ENCODE results near the gene PAQR7. TPM values are rescaled to one million over a fixed set of nuclear protein-coding genes. Genes with fewer than 3 reads are reported as not detected.

Gene PAQR7
- total and polyA plus RNA-seq, 4 donors = 4.2 to 12.1 (median 6.6) TPM

DNA sequence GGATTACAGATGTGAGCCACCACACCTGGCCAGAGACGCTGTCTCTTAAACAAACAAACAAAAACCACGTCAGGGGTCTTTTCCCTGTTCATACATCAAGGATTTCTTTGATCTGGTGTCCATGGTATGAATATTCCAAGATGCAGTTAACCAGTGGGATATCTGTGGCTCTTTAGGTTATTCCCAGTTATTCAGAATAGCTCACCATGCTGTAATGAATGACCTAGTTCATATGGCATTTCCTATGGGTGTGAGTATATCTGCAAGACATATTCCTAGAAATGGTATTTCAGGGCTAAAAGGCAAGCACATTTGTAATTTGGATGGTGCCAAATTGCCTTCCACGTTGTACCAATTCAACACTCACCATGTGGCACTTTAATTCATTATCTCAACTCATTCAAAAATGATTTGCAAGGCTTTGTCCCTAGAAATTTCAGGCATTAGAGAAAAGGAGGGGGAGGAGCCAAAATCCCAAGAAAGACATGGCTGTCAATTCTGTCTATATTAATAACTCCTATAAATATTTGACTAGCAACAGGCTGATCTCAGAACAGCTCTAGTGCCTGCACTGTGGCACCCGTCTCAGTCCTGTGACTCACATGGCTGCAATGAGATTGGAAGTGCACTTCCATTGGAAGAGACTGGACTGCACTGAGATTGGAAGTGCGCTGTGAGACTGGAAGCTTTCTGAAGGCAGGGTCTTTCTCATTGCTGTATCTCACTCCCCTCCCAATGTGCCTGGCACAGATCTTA lies 36.7 kb upstream of the PAQR7 start:
- Histone ChIP-seq H3K4me3 (no peak overlapping the region), H3K36me3 (ENCODE audit: control insufficient read depth in 4 of 4, insufficient read depth in 4 of 4, low read length in 4 of 4) (no peaks in the 10 kb centered on the region), H3K4me1 (ENCODE audit: control insufficient read depth in 5 of 5, insufficient read depth in 5 of 5, low read length in 5 of 5) (no peaks in the 10 kb centered on the region), H3K9ac (ENCODE audit: insufficient read depth in 1 of 2, low read length in 2 of 2) (no peak overlapping the region), H3K9me3 (ENCODE audit: control insufficient read depth in 4 of 4, insufficient read depth in 3 of 4, low read length in 3 of 4) (peaks cover 0 to 2% (median 0%) of the 10 kb centered on the region in 4 donors), H3K27ac (ENCODE audit: low read depth in 1 of 2, low read length in 1 of 2) (no peak overlapping the region), H3K27me3 (ENCODE audit: control insufficient read depth in 3 of 3, insufficient read depth in 3 of 3, low read length in 2 of 3) (no peaks in the 10 kb centered on the region)
- TF ChIP-seq, protein P1, sequence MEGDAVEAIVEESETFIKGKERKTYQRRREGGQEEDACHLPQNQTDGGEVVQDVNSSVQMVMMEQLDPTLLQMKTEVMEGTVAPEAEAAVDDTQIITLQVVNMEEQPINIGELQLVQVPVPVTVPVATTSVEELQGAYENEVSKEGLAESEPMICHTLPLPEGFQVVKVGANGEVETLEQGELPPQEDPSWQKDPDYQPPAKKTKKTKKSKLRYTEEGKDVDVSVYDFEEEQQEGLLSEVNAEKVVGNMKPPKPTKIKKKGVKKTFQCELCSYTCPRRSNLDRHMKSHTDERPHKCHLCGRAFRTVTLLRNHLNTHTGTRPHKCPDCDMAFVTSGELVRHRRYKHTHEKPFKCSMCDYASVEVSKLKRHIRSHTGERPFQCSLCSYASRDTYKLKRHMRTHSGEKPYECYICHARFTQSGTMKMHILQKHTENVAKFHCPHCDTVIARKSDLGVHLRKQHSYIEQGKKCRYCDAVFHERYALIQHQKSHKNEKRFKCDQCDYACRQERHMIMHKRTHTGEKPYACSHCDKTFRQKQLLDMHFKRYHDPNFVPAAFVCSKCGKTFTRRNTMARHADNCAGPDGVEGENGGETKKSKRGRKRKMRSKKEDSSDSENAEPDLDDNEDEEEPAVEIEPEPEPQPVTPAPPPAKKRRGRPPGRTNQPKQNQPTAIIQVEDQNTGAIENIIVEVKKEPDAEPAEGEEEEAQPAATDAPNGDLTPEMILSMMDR (IDR thresholded peaks at IDR 0.05; ENCODE audit: control extremely low read depth, extremely low read depth) = no peak
- 81 to 87% methylated on average over 5 of the region's 5 CpGs for WGBS, 2 donors
- DNase-seq (no peak), ATAC-seq (ENCODE audit: insufficient read depth, low FRiP score) (no peak)

DNA sequence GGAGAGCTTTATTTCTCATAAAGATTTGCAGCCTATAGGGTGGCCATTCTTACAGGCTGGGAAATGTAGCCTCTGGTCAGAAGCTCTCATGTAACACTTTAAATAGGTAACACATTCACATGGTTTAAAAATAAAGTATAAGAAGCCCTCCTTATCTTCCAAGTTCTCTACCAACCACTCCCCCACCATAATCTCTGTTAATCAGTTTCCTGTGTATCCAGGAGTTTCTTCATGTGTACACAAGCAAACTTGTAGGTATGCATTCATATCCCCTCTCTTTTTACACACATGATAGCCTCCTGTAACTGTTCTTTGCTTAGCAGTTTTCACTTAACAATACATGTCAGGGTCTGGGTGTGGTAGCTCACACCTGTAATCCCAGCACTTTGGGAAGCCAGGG lies 35.7 kb upstream of the PAQR7 start:
- no peak for ATAC-seq (ENCODE audit: insufficient read depth, low FRiP score)
- TF ChIP-seq, protein P1 (IDR thresholded peaks at IDR 0.05; ENCODE audit: control extremely low read depth, extremely low read depth) = no peak
- Histone ChIP-seq H3K4me3 (no peak overlapping the region), H3K27ac (ENCODE audit: low read depth in 1 of 2, low read length in 1 of 2) (no peak overlapping the region), H3K4me1 (ENCODE audit: control insufficient read depth in 5 of 5, insufficient read depth in 5 of 5, low read length in 5 of 5) (peaks cover 0 to 7% (median 0%) of the 10 kb centered on the region in 5 donors), H3K9me3 (ENCODE audit: control insufficient read depth in 4 of 4, insufficient read depth in 3 of 4, low read length in 3 of 4) (no peaks in the 10 kb centered on the region), H3K36me3 (ENCODE audit: control insufficient read depth in 4 of 4, insufficient read depth in 4 of 4, low read length in 4 of 4) (no peaks in the 10 kb centered on the region), H3K27me3 (ENCODE audit: control insufficient read depth in 3 of 3, insufficient read depth in 3 of 3, low read length in 2 of 3) (no peaks in the 10 kb centered on the region), H3K9ac (ENCODE audit: insufficient read depth in 1 of 2, low read length in 2 of 2) (no peak overlapping the region)
- no peak for DNase-seq

DNA sequence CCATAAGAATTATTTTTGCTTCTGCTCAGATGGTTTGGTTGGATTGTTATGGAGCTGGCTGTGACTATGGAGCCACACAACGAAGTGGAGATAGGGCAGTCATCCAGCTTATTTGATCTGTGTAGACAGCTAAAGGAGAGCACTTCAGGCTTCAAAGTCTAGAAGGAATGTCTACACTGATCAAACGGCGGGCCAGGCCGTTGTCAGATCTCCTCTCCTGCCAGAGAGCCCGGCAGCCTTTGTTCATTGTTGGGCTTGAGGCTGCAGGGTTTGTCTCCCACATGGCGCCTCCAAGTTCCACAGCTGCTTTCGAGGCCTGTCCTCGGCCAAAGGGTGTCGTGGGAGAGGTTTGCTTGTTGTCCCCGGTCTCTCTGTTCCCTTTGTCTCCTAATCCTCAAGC lies 33.5 kb upstream of the PAQR7 start:
- Histone ChIP-seq H3K4me1 (ENCODE audit: control insufficient read depth in 5 of 5, insufficient read depth in 5 of 5, low read length in 5 of 5) (peaks cover 0 to 15% (median 3%) of the 10 kb centered on the region in 5 donors), H3K27ac (ENCODE audit: low read depth in 1 of 2, low read length in 1 of 2) (no peak overlapping the region), H3K27me3 (ENCODE audit: control insufficient read depth in 3 of 3, insufficient read depth in 3 of 3, low read length in 2 of 3) (no peaks in the 10 kb centered on the region), H3K9me3 (ENCODE audit: control insufficient read depth in 4 of 4, insufficient read depth in 3 of 4, low read length in 3 of 4) (no peaks in the 10 kb centered on the region), H3K9ac (ENCODE audit: insufficient read depth in 1 of 2, low read length in 2 of 2) (no peak overlapping the region), H3K36me3 (ENCODE audit: control insufficient read depth in 4 of 4, insufficient read depth in 4 of 4, low read length in 4 of 4) (no peaks in the 10 kb centered on the region), H3K4me3 (no peak overlapping the region)
- TF ChIP-seq, protein P1 (IDR thresholded peaks at IDR 0.05; ENCODE audit: control extremely low read depth, extremely low read depth) = no peak
- WGBS, 2 donors = 56 to 83% methylated on average over 10 of the region's 10 CpGs
- ATAC-seq (ENCODE audit: insufficient read depth, low FRiP score) (no peak), DNase-seq (no peak)
